DOHH2 (cell line): ENCODE data around the gene ATP6V1E1.
"Not testable (repeated sequence)": the region's sequence is repeated elsewhere in the genome, so short reads cannot be mapped to it uniquely, and the experiment has no call there.

Experiments used
- H3F3A ChIP-seq: fragments of 200-600 bp; sonication (generic), shearing (Covaris generic); 2 replicates; pipeline ENCODE4 v1.6.0; 2016; ENCODE audit warnings: antibody characterized with exemption, mild to moderate bottlenecking; ENCODE audit not compliant: control insufficient read depth, insufficient read depth
- H3K27ac ChIP-seq: fragments of 200-600 bp; sonication (generic); 2 replicates; pipeline ENCODE4 v1.5.1; 2014; ENCODE audit warnings: low read depth, mild to moderate bottlenecking, low read length, moderate library complexity
- H3K27me3 ChIP-seq: fragments of 200-600 bp; sonication (generic); 2 replicates; pipeline ENCODE4 v1.6.1; 2014; ENCODE audit warnings: mild to moderate bottlenecking, low read length, mixed read lengths; ENCODE audit not compliant: control insufficient read depth
- H3K36me3 ChIP-seq: fragments of 200-600 bp; sonication (generic); 2 replicates; pipeline ENCODE4 v1.6.1; 2014; ENCODE audit warnings: mild to moderate bottlenecking, low read length, moderate library complexity, mixed read lengths; ENCODE audit not compliant: control insufficient read depth
- H3K4me1 ChIP-seq: fragments of 200-600 bp; sonication (generic); 2 replicates; pipeline ENCODE4 v1.6.1; 2014; ENCODE audit warnings: mild to moderate bottlenecking, low read length, mixed read lengths; ENCODE audit not compliant: control insufficient read depth
- H3K4me2 ChIP-seq: fragments of 200-600 bp; sonication (generic); 2 replicates; pipeline ENCODE4 v1.6.0; 2014; ENCODE audit warnings: mild to moderate bottlenecking, low read length, moderate library complexity
- H3K4me3 ChIP-seq: fragments of 200-600 bp; sonication (generic); 2 replicates; pipeline ENCODE4 v1.5.1; 2014; ENCODE audit warnings: mild to moderate bottlenecking, low read length, mixed read lengths
- H3K79me2 ChIP-seq: fragments of 200-600 bp; sonication (generic); 2 replicates; pipeline ENCODE4 v1.6.1; 2014; ENCODE audit warnings: mild to moderate bottlenecking, low read length, mixed read lengths; ENCODE audit not compliant: control insufficient read depth
- H3K9me2 ChIP-seq: fragments of 200-600 bp; sonication (generic); replicated peaks from 2 replicates; pipeline ENCODE4 v1.6.1; 2014; ENCODE audit warnings: mild to moderate bottlenecking, low read length, mixed read lengths; ENCODE audit not compliant: control insufficient read depth
- H3K9me3 ChIP-seq: fragments of 200-600 bp; sonication (generic); 2 replicates; pipeline ENCODE4 v1.6.1; 2014; ENCODE audit warnings: antibody characterized with exemption, low read length, mixed read lengths; ENCODE audit not compliant: control insufficient read depth, insufficient read depth
- H4K20me1 ChIP-seq: fragments of 200-600 bp; sonication (generic); 2 replicates; pipeline ENCODE4 v1.6.0; 2014; ENCODE audit warnings: low read depth, mild to moderate bottlenecking, antibody characterized with exemption, low read length, moderate library complexity; ENCODE audit not compliant: control insufficient read depth, insufficient read depth
- EZH2phosphoT487 ChIP-seq: fragments of 200-600 bp; sonication (generic); IDR thresholded peaks from 2 replicates; pipeline ENCODE4 v1.6.1; 2017; ENCODE audit warnings: borderline replicate concordance, mild to moderate bottlenecking, antibody characterized with exemption, low read length, moderate library complexity, mixed read lengths
- TF ChIP-seq, protein P1 (sequence below): fragments of 200-600 bp; sonication (generic); IDR thresholded peaks from one replicate; pipeline ENCODE4 v1.5.1; 2014; ENCODE audit warnings: antibody characterized with exemption, mild to moderate bottlenecking, low read depth, low read length; ENCODE audit not compliant: poor library complexity, severe bottlenecking

Gene ATP6V1E1

DNA sequence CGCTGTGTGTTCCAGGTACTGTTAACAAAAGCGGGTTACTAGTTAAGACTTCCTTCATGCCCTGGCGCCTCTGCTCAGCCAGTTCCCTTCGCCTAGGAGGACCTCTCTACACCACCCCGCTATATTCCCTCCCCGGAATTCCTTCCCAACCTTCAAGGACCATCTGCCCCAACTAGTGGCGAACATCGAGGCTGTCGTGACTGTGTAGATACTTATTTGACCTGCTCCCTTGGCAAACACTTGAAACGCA, 9.6 kb upstream of the ATP6V1E1 start:
- peaks cover 46% of the 10 kb centered on the region for H3K79me2 ChIP-seq
- peaks cover 17% of the 10 kb centered on the region for H3K4me1 ChIP-seq
- H3K36me3 ChIP-seq: peaks cover 17% of the 10 kb centered on the region
- peaks cover 2% of the 10 kb centered on the region; the same call in 1 of the 2 replicates for H3F3A ChIP-seq
- H3K27ac ChIP-seq: peak overlapping the region; percentile 74
- peak overlapping the region; percentile 79 for H3K4me3 ChIP-seq
- H3K9me3 ChIP-seq: no peaks in the 10 kb centered on the region
- H3K4me2 ChIP-seq: peak overlapping the region; percentile 86
- TF ChIP-seq, protein P1, sequence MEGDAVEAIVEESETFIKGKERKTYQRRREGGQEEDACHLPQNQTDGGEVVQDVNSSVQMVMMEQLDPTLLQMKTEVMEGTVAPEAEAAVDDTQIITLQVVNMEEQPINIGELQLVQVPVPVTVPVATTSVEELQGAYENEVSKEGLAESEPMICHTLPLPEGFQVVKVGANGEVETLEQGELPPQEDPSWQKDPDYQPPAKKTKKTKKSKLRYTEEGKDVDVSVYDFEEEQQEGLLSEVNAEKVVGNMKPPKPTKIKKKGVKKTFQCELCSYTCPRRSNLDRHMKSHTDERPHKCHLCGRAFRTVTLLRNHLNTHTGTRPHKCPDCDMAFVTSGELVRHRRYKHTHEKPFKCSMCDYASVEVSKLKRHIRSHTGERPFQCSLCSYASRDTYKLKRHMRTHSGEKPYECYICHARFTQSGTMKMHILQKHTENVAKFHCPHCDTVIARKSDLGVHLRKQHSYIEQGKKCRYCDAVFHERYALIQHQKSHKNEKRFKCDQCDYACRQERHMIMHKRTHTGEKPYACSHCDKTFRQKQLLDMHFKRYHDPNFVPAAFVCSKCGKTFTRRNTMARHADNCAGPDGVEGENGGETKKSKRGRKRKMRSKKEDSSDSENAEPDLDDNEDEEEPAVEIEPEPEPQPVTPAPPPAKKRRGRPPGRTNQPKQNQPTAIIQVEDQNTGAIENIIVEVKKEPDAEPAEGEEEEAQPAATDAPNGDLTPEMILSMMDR: no peak
- no peak for TF ChIP-seq EZH2phosphoT487
- no peaks in the 10 kb centered on the region for H3K9me2 ChIP-seq
- no peaks in the 10 kb centered on the region for H3K27me3 ChIP-seq
- no peaks in the 10 kb centered on the region for H4K20me1 ChIP-seq

DNA sequence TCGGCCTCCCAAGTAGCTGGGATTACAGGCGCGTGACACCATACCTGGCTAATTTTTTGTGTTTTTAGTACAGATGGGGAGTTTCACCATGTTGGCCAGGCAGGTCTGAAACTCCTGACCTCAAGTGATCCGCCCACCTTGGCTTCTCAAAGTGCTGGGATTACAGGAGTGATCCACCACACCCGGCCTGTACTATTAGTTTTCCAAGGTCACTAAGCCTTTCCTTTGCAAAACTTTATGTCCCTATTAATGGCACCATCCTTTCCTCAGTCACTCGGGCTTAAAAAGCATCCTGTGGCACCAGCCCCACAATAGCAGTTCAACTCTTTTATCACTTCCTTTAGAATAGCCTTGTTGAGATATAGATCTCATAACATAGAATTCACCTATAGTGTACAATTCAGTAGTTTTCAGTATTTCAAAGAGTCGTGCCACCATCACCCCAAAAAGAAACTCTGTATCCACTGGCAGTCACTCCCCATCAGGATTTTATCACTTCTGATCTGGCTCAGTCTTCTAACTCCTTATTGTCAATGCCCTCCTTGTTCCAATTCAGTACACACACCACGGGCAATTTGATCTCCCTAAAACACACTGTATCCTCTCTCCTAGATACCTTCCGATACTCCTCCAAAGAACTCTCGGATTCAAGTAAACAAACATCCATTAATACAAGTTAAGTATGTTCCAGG, 9.1 kb upstream of the ATP6V1E1 start:
- Histone ChIP-seq H3K79me2 (peaks cover 41% of the 10 kb centered on the region), H3K4me1 (peaks cover 17% of the 10 kb centered on the region), H3K9me3 (no peaks in the 10 kb centered on the region), H3K4me3 (peak overlapping the region; percentile 79), H4K20me1 (no peaks in the 10 kb centered on the region), H3K4me2 (peak overlapping the region; percentile 86), H3K27ac (peak overlapping the region; percentile 74), H3F3A (peaks cover 2% of the 10 kb centered on the region; the same call in 1 of the 2 replicates), H3K9me2 (no peaks in the 10 kb centered on the region), H3K27me3 (no peaks in the 10 kb centered on the region), H3K36me3 (peaks cover 13% of the 10 kb centered on the region)
- TF ChIP-seq, protein P1: no peak
- no peak for TF ChIP-seq EZH2phosphoT487

DNA sequence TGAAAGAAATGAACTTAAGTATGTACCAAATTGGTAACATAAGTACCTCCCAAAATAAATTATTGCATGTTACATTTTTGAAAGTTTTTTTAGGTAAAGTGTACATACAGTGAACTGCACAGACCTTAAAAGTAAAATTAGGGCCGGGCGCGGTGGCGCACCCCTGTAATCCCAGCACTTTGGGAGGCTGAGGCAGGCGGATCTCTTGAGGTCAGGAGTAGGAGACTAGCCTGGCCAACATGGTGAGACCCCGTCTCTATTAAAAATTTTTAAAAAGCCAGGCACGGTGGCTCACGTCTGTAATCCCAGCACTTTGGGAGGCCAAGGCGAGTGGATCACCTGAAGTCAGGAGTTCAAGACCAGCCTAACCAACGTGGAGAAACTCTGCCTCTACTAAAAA, 8.3 kb upstream of the ATP6V1E1 start:
- not testable (repeated sequence) for H3K9me2 ChIP-seq
- H3K36me3 ChIP-seq: peaks cover 13% of the 10 kb centered on the region

DNA sequence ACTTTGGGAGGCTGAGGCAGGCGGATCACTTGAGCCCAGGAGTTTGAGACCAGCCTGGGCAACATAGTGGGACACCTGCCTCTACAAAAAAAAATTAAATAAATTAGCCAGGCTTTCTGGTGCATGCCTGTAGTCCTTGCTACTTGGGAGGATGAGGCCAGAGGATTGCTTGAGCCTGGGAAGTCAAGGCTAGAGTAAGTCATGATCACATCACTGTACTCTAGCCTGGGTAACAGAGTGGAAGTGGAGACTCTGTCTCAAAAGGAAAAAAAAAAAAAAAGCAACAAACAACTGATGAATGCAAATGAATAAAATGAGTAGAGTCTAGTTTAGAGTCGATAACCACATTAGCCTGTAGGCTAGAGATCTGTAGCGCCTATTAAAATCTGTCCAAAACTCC, 6.1 kb upstream of the ATP6V1E1 start:
- peaks cover 15% of the 10 kb centered on the region for H3K79me2 ChIP-seq
- peaks cover 4% of the 10 kb centered on the region for H3K36me3 ChIP-seq
- H3K27me3 ChIP-seq: no peaks in the 10 kb centered on the region
- no peaks in the 10 kb centered on the region for H4K20me1 ChIP-seq
- H3K4me3 ChIP-seq: no peak overlapping the region
- no peaks in the 10 kb centered on the region for H3K9me2 ChIP-seq
- no peaks in the 10 kb centered on the region for H3K9me3 ChIP-seq
- no peak overlapping the region for H3K27ac ChIP-seq
- no peak for TF ChIP-seq EZH2phosphoT487
- TF ChIP-seq, protein P1: no peak
- no peak overlapping the region for H3K4me2 ChIP-seq
- H3K4me1 ChIP-seq: peaks cover 12% of the 10 kb centered on the region
- H3F3A ChIP-seq: peaks cover 2% of the 10 kb centered on the region; the same call in 1 of the 2 replicates

More for the DNA sequence above, 8.3 kb upstream of the ATP6V1E1 start:
- H4K20me1 ChIP-seq, H3K27ac ChIP-seq, H3K4me3 ChIP-seq, H3K4me2 ChIP-seq, H3K27me3 ChIP-seq, H3F3A ChIP-seq, H3K9me3 ChIP-seq: not testable (repeated sequence)
- Histone ChIP-seq H3K79me2 (peaks cover 33% of the 10 kb centered on the region), H3K4me1 (peaks cover 17% of the 10 kb centered on the region)
